Activated CD4-positive, CD25-positive, alpha-beta regulatory T cell (primary cell): ENCODE data around the gene SLC17A9.

ENCODE experiments used
- DNase-seq, 4 experiments: peaks; one replicate each; lab custom pipeline; 2025; lab: John Stamatoyannopoulos, UW

The SLC17A9 gene

GRCh38 chr20:63017076-63017825 is 64.7 kb downstream of the SLC17A9 start:
- no peak for DNase-seq

- no peak for DNase-seq
Measured at GRCh38 chr20:63017826-63018411, 65.4 kb downstream of the SLC17A9 start.
